GM12873 (cell line): ENCODE results near the gene ADM5.

Experiments
- CTCF ChIP-seq: IDR thresholded peaks from 2 replicates; pipeline ENCODE4 v1.5.1; 2012; ENCODE audit warnings: low read depth, mild to moderate bottlenecking, moderate library complexity, low read length, control low read depth; ENCODE audit not compliant: insufficient read depth; ENCODE audit errors: missing control alignments

The ADM5 gene

GRCh38 chr19:49713236-49713845, 23.9 kb downstream of the ADM5 start:
- TF ChIP-seq CTCF = no peak

GRCh38 chr19:49716154-49716553, 26.8 kb downstream of the ADM5 start:
- no peak for TF ChIP-seq CTCF

GRCh38 chr19:49718511-49718910, 29.1 kb downstream of the ADM5 start:
- TF ChIP-seq CTCF = no peak

- TF ChIP-seq CTCF = no peak
Measured at GRCh38 chr19:49718991-49719390, 29.6 kb downstream of the ADM5 start.

GRCh38 chr19:49727217-49728030, 38.0 kb downstream of the ADM5 start:
- TF ChIP-seq CTCF = no peak

GRCh38 chr19:49730166-49730565, 40.8 kb downstream of the ADM5 start:
- TF ChIP-seq CTCF = no peak

- no peak for TF ChIP-seq CTCF
Measured at GRCh38 chr19:49738268-49738667, 48.9 kb downstream of the ADM5 start.
